Activated naive CD8-positive, alpha-beta T cell (primary cell): ENCODE measurements around the gene ZNF132.
"Not testable (repeated sequence)": the region's sequence is repeated elsewhere in the genome, so short reads cannot be mapped to it uniquely, and the experiment has no call there.

ENCODE experiments used
- H3K27ac Mint-ChIP-seq: one replicate; pipeline ENCODE4 v1.8.0; 2021; ENCODE audit warnings: mixed read lengths
- H3K27me3 Mint-ChIP-seq: one replicate; pipeline ENCODE4 v1.8.0; 2021; ENCODE audit warnings: mixed read lengths
- H3K36me3 Mint-ChIP-seq: one replicate; pipeline ENCODE4 v1.8.0; 2021; ENCODE audit warnings: mixed read lengths
- H3K4me1 Mint-ChIP-seq: one replicate; pipeline ENCODE4 v1.8.0; 2021; ENCODE audit warnings: low read depth, mixed read lengths
- H3K4me3 Mint-ChIP-seq: one replicate; pipeline ENCODE4 v1.8.0; 2021; ENCODE audit warnings: mild to moderate bottlenecking, mixed read lengths
- H3K9me3 Mint-ChIP-seq: one replicate; pipeline ENCODE4 v1.8.0; 2021; ENCODE audit warnings: low read depth, mixed read lengths

The ZNF132 gene

GRCh38 chr19:58450856-58451357 lies 11.0 kb upstream of the ZNF132 start:
- Mint-ChIP-seq H3K9me3 (no peaks in the 10 kb centered on the region), H3K27ac (no peak overlapping the region), H3K36me3 (peaks cover 2% of the 10 kb centered on the region), H3K27me3 (peaks cover 9% of the 10 kb centered on the region), H3K4me1 (peaks cover 19% of the 10 kb centered on the region), H3K4me3 (peak overlapping the region; percentile 89)

- not testable (repeated sequence) for H3K36me3 Mint-ChIP-seq, H3K4me3 Mint-ChIP-seq, H3K27ac Mint-ChIP-seq, H3K27me3 Mint-ChIP-seq, H3K9me3 Mint-ChIP-seq
- peaks cover 19% of the 10 kb centered on the region for H3K4me1 Mint-ChIP-seq
These were observed 10.0 kb upstream of the ZNF132 start for GRCh38 chr19:58449980-58450379.

- H3K9me3 Mint-ChIP-seq, H3K27ac Mint-ChIP-seq, H3K4me3 Mint-ChIP-seq, H3K27me3 Mint-ChIP-seq, H3K36me3 Mint-ChIP-seq: not testable (repeated sequence)
- peaks cover 19% of the 10 kb centered on the region for H3K4me1 Mint-ChIP-seq
These were observed 8.9 kb upstream of the ZNF132 start for GRCh38 chr19:58448860-58449259.

- peaks cover 24% of the 10 kb centered on the region for H3K4me1 Mint-ChIP-seq
- H3K4me3 Mint-ChIP-seq, H3K27ac Mint-ChIP-seq, H3K36me3 Mint-ChIP-seq, H3K9me3 Mint-ChIP-seq, H3K27me3 Mint-ChIP-seq: not testable (repeated sequence)
These were observed 3.0 kb upstream of the ZNF132 start for GRCh38 chr19:58442986-58443385.

GRCh38 chr19:58440556-58440955 lies 603 bp upstream of the ZNF132 start:
- peaks cover 30% of the 10 kb centered on the region for H3K36me3 Mint-ChIP-seq
- peaks cover 29% of the 10 kb centered on the region for H3K4me1 Mint-ChIP-seq
- H3K4me3 Mint-ChIP-seq = peak overlapping the region; percentile 96
- H3K27me3 Mint-ChIP-seq = no peaks in the 10 kb centered on the region
- peaks cover 24% of the 10 kb centered on the region for H3K9me3 Mint-ChIP-seq
- H3K27ac Mint-ChIP-seq = peak overlapping the region; percentile 95

- H3K4me1 Mint-ChIP-seq = peaks cover 12% of the 10 kb centered on the region
- H3K4me3 Mint-ChIP-seq = no peak overlapping the region
These were observed 5.7 kb downstream of the ZNF132 start for GRCh38 chr19:58434217-58434616.

GRCh38 chr19:58429745-58430144 lies 10.2 kb downstream of the ZNF132 start:
- Mint-ChIP-seq H3K27ac (no peak overlapping the region), H3K4me3 (no peak overlapping the region), H3K4me1 (no peaks in the 10 kb centered on the region), H3K27me3 (no peaks in the 10 kb centered on the region), H3K36me3 (peaks cover 41% of the 10 kb centered on the region), H3K9me3 (peaks cover 16% of the 10 kb centered on the region)

More at GRCh38 chr19:58434217-58434616, 5.7 kb downstream of the ZNF132 start:
- Mint-ChIP-seq H3K9me3 (peaks cover 38% of the 10 kb centered on the region), H3K36me3 (peaks cover 66% of the 10 kb centered on the region), H3K27ac (no peak overlapping the region), H3K27me3 (no peaks in the 10 kb centered on the region)

- H3K4me1 Mint-ChIP-seq = no peaks in the 10 kb centered on the region
- peaks cover 13% of the 10 kb centered on the region for H3K9me3 Mint-ChIP-seq
- no peaks in the 10 kb centered on the region for H3K27me3 Mint-ChIP-seq
- peaks cover 34% of the 10 kb centered on the region for H3K36me3 Mint-ChIP-seq
- H3K27ac Mint-ChIP-seq = no peak overlapping the region
- H3K4me3 Mint-ChIP-seq = no peak overlapping the region
These were observed 11.3 kb downstream of the ZNF132 start for GRCh38 chr19:58428617-58429016.

GRCh38 chr19:58417071-58417470 lies 22.9 kb downstream of the ZNF132 start:
- H3K27me3 Mint-ChIP-seq = no peaks in the 10 kb centered on the region
- no peak overlapping the region for H3K27ac Mint-ChIP-seq
- H3K36me3 Mint-ChIP-seq = peaks cover 29% of the 10 kb centered on the region
- H3K4me3 Mint-ChIP-seq = no peak overlapping the region
- H3K4me1 Mint-ChIP-seq = peaks cover 2% of the 10 kb centered on the region
- no peaks in the 10 kb centered on the region for H3K9me3 Mint-ChIP-seq

GRCh38 chr19:58416604-58417003 lies 23.3 kb downstream of the ZNF132 start:
- Mint-ChIP-seq H3K36me3 (peaks cover 28% of the 10 kb centered on the region), H3K4me1 (peaks cover 2% of the 10 kb centered on the region)

GRCh38 chr19:58409010-58409790 lies 30.8 kb downstream of the ZNF132 start:
- Mint-ChIP-seq H3K9me3 (no peaks in the 10 kb centered on the region), H3K4me1 (peaks cover 30% of the 10 kb centered on the region), H3K36me3 (peaks cover 2% of the 10 kb centered on the region), H3K27ac (peak overlapping the region; percentile 75), H3K4me3 (peak overlapping the region; percentile 95), H3K27me3 (no peaks in the 10 kb centered on the region)

More at GRCh38 chr19:58416604-58417003, 23.3 kb downstream of the ZNF132 start:
- H3K9me3 Mint-ChIP-seq = no peaks in the 10 kb centered on the region
- H3K27me3 Mint-ChIP-seq = no peaks in the 10 kb centered on the region
- no peak overlapping the region for H3K27ac Mint-ChIP-seq
- H3K4me3 Mint-ChIP-seq = no peak overlapping the region

- no peaks in the 10 kb centered on the region for H3K9me3 Mint-ChIP-seq
- peak within 1 kb of the TSS; percentile 86 for H3K27ac Mint-ChIP-seq
- peaks cover 32% of the 10 kb centered on the region for H3K4me1 Mint-ChIP-seq
- peaks cover 2% of the 10 kb centered on the region for H3K36me3 Mint-ChIP-seq
- H3K27me3 Mint-ChIP-seq = no peaks in the 10 kb centered on the region
- peak within 1 kb of the TSS; percentile 95 for H3K4me3 Mint-ChIP-seq
These were observed 31.6 kb downstream of the ZNF132 start, which contains the start of gene ZNF584 for GRCh38 chr19:58408152-58409009. Gene ZNF584, plus strand, starts transcription at chr19:58408649. Its CDS starts 499 bp downstream, at chr19:58409148.

- H3K36me3 Mint-ChIP-seq = no peaks in the 10 kb centered on the region
- H3K4me3 Mint-ChIP-seq = peak overlapping the region; percentile 95
- peaks cover 31% of the 10 kb centered on the region for H3K4me1 Mint-ChIP-seq
- peak overlapping the region; percentile 86 for H3K27ac Mint-ChIP-seq
- no peaks in the 10 kb centered on the region for H3K9me3 Mint-ChIP-seq
- no peaks in the 10 kb centered on the region for H3K27me3 Mint-ChIP-seq
These were observed 32.2 kb downstream of the ZNF132 start for GRCh38 chr19:58407658-58408151.

- Mint-ChIP-seq H3K36me3 (no peaks in the 10 kb centered on the region), H3K4me3 (peak overlapping the region; percentile 95), H3K4me1 (peaks cover 31% of the 10 kb centered on the region), H3K27me3 (no peaks in the 10 kb centered on the region), H3K27ac (peak overlapping the region; percentile 86), H3K9me3 (no peaks in the 10 kb centered on the region)
These were observed 32.9 kb downstream of the ZNF132 start for GRCh38 chr19:58406818-58407657.
